HEK293 (cell line): ENCODE data around the gene GJB2.
A peak's percentile ranks its signal among the peaks of the same experiment; 100 is the strongest.

ENCODE experiments used
- CTCF ChIA-PET: fragments of 350-600 bp; formaldehyde crosslinking; extraction: SDS; loops from one replicate; lab custom pipeline; 2021; ENCODE audit warnings: antibody characterized with exemption; lab: Yijun Ruan, JAX
- POLR2A ChIA-PET: fragments of 300-600 bp; formaldehyde crosslinking; extraction: SDS; loops from one replicate; lab custom pipeline; 2020; ENCODE audit warnings: antibody characterized with exemption, inconsistent platforms; lab: Yijun Ruan, JAX
- H3K27ac ChIP-seq: fragments of 200-500 bp; sonication (Bioruptor generic); 2 replicates; pipeline ENCODE4 v1.5.1; 2014; ENCODE audit warnings: low read depth, low read length, control low read depth, inconsistent platforms; ENCODE audit errors: extremely low read depth
- H3K36me3 ChIP-seq, 2 experiments: fragments of 200-500 bp in 1 of 2; sonication (Bioruptor generic) in 1 of 2; 1 replicate in 1 of 2; 2 replicates in 1 of 2; pipeline ENCODE4 v1.5.1; 2014 to 2017; ENCODE audit warnings: inconsistent platforms in 2 of 2, low read length in 2 of 2; ENCODE audit not compliant: control insufficient read depth in 2 of 2, insufficient read depth in 1 of 2
- H3K4me1 ChIP-seq: fragments of 200-500 bp; sonication (Bioruptor generic); 2 replicates; pipeline ENCODE4 v1.5.1; 2014; ENCODE audit warnings: mild to moderate bottlenecking, low read length, inconsistent platforms; ENCODE audit not compliant: control insufficient read depth, insufficient read depth
- H3K4me3 ChIP-seq: 2 replicates; pipeline ENCODE4 v1.5.1; 2011; ENCODE audit warnings: low read depth, mild to moderate bottlenecking, control low read depth, low read length, moderate library complexity
- H3K9me3 ChIP-seq: fragments of 200-500 bp; sonication (Bioruptor generic); 2 replicates; pipeline ENCODE4 v1.5.1; 2014; ENCODE audit warnings: low read depth, low read length, inconsistent platforms; ENCODE audit not compliant: control insufficient read depth, insufficient read depth
- FEZF1 ChIP-seq: fragments of 450-650 bp; formaldehyde crosslinking; IDR thresholded peaks from 2 replicates; pipeline ENCODE4 v1.5.1; 2016; ENCODE audit warnings: missing biosample characterization, missing genetic modification characterization
- GLIS1 ChIP-seq: fragments of 450-650 bp; formaldehyde crosslinking; IDR thresholded peaks from 2 replicates; pipeline ENCODE4 v1.5.1; 2016; ENCODE audit warnings: missing biosample characterization, missing genetic modification characterization
- HOXA7 ChIP-seq: sonication (generic); formaldehyde crosslinking; IDR thresholded peaks from 2 replicates; pipeline ENCODE4 v1.8.1; 2022; ENCODE audit warnings: missing genetic modification reagents, borderline replicate concordance
- SETDB1 ChIP-seq: IDR thresholded peaks from one replicate; pipeline ENCODE4 v1.6.1; 2017; ENCODE audit warnings: mild to moderate bottlenecking, low read length, moderate library complexity, mixed read lengths; ENCODE audit not compliant: insufficient read length
- ZBTB7A ChIP-seq: fragments of 450-650 bp; formaldehyde crosslinking; IDR thresholded peaks from 2 replicates; pipeline ENCODE4 v1.5.1; 2016; ENCODE audit warnings: low read depth, missing biosample characterization, missing genetic modification characterization
- ZBTB8A ChIP-seq: fragments of 450-650 bp; formaldehyde crosslinking; IDR thresholded peaks from 2 replicates; pipeline ENCODE4 v1.5.1; 2016; ENCODE audit warnings: missing biosample characterization, missing genetic modification characterization
- ZFP3 ChIP-seq: fragments of 450-650 bp; formaldehyde crosslinking; IDR thresholded peaks from 2 replicates; pipeline ENCODE4 v1.5.1; 2016; ENCODE audit warnings: low read depth, missing biosample characterization, missing genetic modification characterization
- ZIC2 ChIP-seq: fragments of 450-650 bp; formaldehyde crosslinking; IDR thresholded peaks from 2 replicates; pipeline ENCODE4 v1.5.1; 2016; ENCODE audit warnings: missing biosample characterization, missing genetic modification characterization
- ZNF350 ChIP-seq: fragments of 450-650 bp; formaldehyde crosslinking; IDR thresholded peaks from 2 replicates; pipeline ENCODE4 v1.5.0; 2017; ENCODE audit warnings: missing biosample characterization, mild to moderate bottlenecking, missing genetic modification characterization
- ZNF416 ChIP-seq: fragments of 450-650 bp; formaldehyde crosslinking; IDR thresholded peaks from 2 replicates; pipeline ENCODE4 v1.5.1; 2016; ENCODE audit warnings: missing biosample characterization, missing genetic modification characterization
- ZNF48 ChIP-seq: fragments of 450-650 bp; formaldehyde crosslinking; IDR thresholded peaks from 2 replicates; pipeline ENCODE4 v1.5.1; 2016; ENCODE audit warnings: missing biosample characterization, missing genetic modification characterization
- ZNF510 ChIP-seq: fragments of 450-650 bp; formaldehyde crosslinking; IDR thresholded peaks from 2 replicates; pipeline ENCODE4 v1.5.1; 2018; ENCODE audit warnings: mild to moderate bottlenecking, missing genetic modification characterization, missing biosample characterization; ENCODE audit not compliant: insufficient replicate concordance
- ZNF658 ChIP-seq: fragments of 450-650 bp; formaldehyde crosslinking; IDR thresholded peaks from 2 replicates; pipeline ENCODE4; 2016; ENCODE audit warnings: missing biosample characterization, missing genetic modification characterization
- ZNF785 ChIP-seq: fragments of 450-650 bp; formaldehyde crosslinking; IDR thresholded peaks from 2 replicates; pipeline ENCODE4 v1.5.1; 2016; ENCODE audit warnings: missing biosample characterization, missing genetic modification characterization
- TF ChIP-seq, protein P1 (sequence below): fragments of 450-650 bp; formaldehyde crosslinking; IDR thresholded peaks from 2 replicates; pipeline ENCODE4 v1.5.1; 2017; ENCODE audit warnings: missing biosample characterization, mild to moderate bottlenecking, missing genetic modification characterization, moderate library complexity
- TF ChIP-seq, protein P2 (sequence below): fragments of 450-650 bp; formaldehyde crosslinking; conservative IDR thresholded peaks from 2 replicates; pipeline ENCODE4 v1.5.1; 2016; ENCODE audit warnings: low read depth, missing biosample characterization, missing genetic modification characterization
- TF ChIP-seq, protein P3 (sequence below): fragments of 450-650 bp; formaldehyde crosslinking; IDR thresholded peaks from 2 replicates; pipeline ENCODE4 v1.5.1; 2016; ENCODE audit warnings: missing biosample characterization, missing genetic modification characterization

Gene GJB2

DNA sequence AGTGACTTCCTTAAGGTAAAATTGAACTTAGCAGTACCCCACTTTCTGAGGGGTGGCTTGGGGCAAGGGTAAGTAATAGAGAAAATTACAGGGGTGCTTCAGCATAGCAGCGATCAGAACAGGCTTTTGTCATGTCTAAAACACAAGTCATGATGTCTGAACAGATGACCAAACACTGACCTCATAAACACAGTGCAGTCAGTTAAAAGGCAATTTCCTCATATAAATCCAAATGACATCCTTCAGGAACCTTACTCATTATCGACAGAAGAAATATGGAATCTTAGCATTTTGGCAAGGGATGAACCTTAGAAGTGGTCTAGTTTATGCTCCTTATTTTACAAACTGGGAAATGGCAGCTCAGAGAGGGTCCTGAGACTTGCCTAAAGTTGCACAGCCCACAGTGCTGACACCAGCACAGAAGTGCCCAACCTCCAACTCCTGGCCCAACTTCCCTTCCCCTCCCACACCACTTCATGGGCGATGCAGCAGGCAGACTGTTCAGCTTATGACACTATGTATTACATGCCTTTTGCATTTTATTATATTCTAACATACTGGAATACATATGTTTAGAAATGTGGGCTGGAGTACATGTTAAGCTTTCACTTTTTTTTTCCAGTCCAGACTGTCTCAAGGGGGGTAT, 35.5 kb downstream of the GJB2 start (continued):
- TF ChIP-seq, protein P1, sequence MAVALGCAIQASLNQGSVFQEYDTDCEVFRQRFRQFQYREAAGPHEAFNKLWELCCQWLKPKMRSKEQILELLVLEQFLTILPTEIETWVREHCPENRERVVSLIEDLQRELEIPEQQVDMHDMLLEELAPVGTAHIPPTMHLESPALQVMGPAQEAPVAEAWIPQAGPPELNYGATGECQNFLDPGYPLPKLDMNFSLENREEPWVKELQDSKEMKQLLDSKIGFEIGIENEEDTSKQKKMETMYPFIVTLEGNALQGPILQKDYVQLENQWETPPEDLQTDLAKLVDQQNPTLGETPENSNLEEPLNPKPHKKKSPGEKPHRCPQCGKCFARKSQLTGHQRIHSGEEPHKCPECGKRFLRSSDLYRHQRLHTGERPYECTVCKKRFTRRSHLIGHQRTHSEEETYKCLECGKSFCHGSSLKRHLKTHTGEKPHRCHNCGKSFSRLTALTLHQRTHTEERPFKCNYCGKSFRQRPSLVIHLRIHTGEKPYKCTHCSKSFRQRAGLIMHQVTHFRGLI = peak; percentile 85
- peak; percentile 19; the same call in 1 of the 2 replicates for TF ChIP-seq FEZF1 (tag by site-specific recombination)
- no peak for TF ChIP-seq ZNF785 (tag by site-specific recombination)
- no peak for TF ChIP-seq ZNF658
- TF ChIP-seq GLIS1 (tag by site-specific recombination) = no peak

DNA sequence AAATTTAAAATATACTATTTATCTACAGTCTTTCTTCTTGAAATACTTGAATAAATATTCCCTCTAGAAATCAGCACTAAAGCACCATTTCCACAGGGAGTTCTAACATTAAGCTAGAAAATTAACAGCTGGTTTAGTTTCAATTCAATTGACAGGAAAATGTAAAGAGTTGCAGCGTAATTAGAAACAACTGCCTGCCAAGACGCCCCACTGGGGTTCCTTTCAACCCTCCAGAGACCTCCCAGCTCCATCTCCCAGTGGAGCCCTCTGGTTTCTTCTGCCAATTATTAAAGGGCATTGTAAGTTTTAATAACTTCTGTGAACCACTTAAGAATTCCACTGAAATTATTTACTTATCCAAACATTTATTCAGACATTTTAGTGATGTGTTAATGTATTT, 36.0 kb downstream of the GJB2 start:
- H3K9me3 ChIP-seq = no peaks in the 10 kb centered on the region
- POLR2A ChIA-PET = no interaction called here
- H3K36me3 ChIP-seq = no peaks in the 10 kb centered on the region
- CTCF ChIA-PET = interaction anchor here (0.6 to 1.0 kb wide), 2 partner anchors 10 to 29 kb away, joined by 3 read pairs; no protein-coding TSS in a partner anchor
- H3K27ac ChIP-seq = no peak overlapping the region
- H3K4me1 ChIP-seq = no peaks in the 10 kb centered on the region
- no peak overlapping the region for H3K4me3 ChIP-seq
- no peak for TF ChIP-seq ZNF510 (tag by site-specific recombination)
- TF ChIP-seq, protein P2, sequence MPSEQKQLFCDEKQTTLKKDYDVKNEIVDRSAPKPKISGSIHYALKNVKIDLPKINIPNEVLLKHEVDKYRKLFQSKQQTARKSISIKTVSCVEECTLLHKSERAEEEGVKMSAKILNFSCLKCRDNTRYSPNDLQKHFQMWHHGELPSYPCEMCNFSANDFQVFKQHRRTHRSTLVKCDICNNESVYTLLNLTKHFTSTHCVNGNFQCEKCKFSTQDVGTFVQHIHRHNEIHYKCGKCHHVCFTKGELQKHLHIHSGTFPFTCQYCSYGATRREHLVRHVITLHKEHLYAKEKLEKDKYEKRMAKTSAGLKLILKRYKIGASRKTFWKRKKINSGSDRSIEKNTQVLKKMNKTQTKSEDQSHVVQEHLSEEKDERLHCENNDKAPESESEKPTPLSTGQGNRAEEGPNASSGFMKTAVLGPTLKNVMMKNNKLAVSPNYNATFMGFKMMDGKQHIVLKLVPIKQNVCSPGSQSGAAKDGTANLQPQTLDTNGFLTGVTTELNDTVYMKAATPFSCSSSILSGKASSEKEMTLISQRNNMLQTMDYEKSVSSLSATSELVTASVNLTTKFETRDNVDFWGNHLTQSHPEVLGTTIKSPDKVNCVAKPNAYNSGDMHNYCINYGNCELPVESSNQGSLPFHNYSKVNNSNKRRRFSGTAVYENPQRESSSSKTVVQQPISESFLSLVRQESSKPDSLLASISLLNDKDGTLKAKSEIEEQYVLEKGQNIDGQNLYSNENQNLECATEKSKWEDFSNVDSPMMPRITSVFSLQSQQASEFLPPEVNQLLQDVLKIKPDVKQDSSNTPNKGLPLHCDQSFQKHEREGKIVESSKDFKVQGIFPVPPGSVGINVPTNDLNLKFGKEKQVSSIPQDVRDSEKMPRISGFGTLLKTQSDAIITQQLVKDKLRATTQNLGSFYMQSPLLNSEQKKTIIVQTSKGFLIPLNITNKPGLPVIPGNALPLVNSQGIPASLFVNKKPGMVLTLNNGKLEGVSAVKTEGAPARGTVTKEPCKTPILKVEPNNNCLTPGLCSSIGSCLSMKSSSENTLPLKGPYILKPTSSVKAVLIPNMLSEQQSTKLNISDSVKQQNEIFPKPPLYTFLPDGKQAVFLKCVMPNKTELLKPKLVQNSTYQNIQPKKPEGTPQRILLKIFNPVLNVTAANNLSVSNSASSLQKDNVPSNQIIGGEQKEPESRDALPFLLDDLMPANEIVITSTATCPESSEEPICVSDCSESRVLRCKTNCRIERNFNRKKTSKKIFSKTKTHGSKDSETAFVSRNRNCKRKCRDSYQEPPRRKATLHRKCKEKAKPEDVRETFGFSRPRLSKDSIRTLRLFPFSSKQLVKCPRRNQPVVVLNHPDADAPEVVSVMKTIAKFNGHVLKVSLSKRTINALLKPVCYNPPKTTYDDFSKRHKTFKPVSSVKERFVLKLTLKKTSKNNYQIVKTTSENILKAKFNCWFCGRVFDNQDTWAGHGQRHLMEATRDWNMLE (tag by site-specific recombination) = no peak
- peak; percentile 27; the same call in 1 of the 2 replicates for TF ChIP-seq ZIC2 (tag by site-specific recombination)
- no peak for TF ChIP-seq ZNF350 (tag by site-specific recombination)
- no peak for TF ChIP-seq HOXA7
- no peak for TF ChIP-seq ZNF416
- TF ChIP-seq ZBTB8A (tag by site-specific recombination) = peak; percentile 21; the same call in 1 of the 2 replicates
- TF ChIP-seq, protein P3, sequence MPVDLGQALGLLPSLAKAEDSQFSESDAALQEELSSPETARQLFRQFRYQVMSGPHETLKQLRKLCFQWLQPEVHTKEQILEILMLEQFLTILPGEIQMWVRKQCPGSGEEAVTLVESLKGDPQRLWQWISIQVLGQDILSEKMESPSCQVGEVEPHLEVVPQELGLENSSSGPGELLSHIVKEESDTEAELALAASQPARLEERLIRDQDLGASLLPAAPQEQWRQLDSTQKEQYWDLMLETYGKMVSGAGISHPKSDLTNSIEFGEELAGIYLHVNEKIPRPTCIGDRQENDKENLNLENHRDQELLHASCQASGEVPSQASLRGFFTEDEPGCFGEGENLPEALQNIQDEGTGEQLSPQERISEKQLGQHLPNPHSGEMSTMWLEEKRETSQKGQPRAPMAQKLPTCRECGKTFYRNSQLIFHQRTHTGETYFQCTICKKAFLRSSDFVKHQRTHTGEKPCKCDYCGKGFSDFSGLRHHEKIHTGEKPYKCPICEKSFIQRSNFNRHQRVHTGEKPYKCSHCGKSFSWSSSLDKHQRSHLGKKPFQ (tag by site-specific recombination) = no peak
- TF ChIP-seq ZBTB7A (tag by site-specific recombination) = no peak
- no peak for TF ChIP-seq SETDB1
- no peak for TF ChIP-seq ZFP3 (tag by site-specific recombination)
- TF ChIP-seq ZNF48 = no peak
- TF ChIP-seq, all 188 proteins: peak for 2
